ENCODE results near the gene GABBR2.

DNA sequence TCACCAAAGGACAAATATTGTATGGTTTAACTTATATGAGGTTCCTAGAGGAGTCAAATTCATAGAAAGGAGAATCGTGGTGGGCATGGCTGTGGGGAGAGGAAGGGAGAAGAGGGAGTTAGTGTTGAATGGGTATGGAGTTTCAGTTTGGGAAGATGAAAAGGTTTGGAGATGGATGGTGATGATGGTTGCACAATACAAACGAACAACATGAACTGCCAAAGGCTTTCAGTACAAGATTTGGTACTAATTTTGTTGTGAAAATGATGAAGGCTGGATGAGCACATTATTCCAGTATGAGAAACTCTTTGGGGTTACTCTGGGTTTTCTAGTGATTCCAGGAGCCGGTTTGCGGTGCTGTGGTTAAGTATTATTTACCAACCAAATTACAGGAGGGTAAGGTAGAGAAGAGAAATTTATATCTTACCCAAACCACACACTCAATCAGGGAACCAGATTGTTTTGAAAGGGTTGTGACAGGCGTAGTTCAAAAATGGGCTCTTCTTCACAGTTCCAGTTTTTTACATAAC, 341.3 kb downstream of the GABBR2 start:
- no peak for TF ChIP-seq BACH1 (IDR thresholded peaks at IDR 0.05; ENCODE audit: low read length)
- no peak for TF ChIP-seq TAF1 (IDR thresholded peaks at IDR 0.05; ENCODE audit: low read depth, low read length)
- no peak for TF ChIP-seq RFX5 (IDR thresholded peaks at IDR 0.05; ENCODE audit: borderline replicate concordance, low read depth, low read length)
- TF ChIP-seq, protein P1, sequence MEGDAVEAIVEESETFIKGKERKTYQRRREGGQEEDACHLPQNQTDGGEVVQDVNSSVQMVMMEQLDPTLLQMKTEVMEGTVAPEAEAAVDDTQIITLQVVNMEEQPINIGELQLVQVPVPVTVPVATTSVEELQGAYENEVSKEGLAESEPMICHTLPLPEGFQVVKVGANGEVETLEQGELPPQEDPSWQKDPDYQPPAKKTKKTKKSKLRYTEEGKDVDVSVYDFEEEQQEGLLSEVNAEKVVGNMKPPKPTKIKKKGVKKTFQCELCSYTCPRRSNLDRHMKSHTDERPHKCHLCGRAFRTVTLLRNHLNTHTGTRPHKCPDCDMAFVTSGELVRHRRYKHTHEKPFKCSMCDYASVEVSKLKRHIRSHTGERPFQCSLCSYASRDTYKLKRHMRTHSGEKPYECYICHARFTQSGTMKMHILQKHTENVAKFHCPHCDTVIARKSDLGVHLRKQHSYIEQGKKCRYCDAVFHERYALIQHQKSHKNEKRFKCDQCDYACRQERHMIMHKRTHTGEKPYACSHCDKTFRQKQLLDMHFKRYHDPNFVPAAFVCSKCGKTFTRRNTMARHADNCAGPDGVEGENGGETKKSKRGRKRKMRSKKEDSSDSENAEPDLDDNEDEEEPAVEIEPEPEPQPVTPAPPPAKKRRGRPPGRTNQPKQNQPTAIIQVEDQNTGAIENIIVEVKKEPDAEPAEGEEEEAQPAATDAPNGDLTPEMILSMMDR (IDR thresholded peaks at IDR 0.05; ENCODE audit: control extremely low read depth in 1 of 3, insufficient read depth in 1 of 3, low read depth in 1 of 3, low read length in 3 of 3), result no peak
- no peak for TF ChIP-seq POLR2A (IDR thresholded peaks at IDR 0.05; ENCODE audit: control extremely low read depth in 1 of 2, low read depth in 2 of 2, low read length in 2 of 2)
- no peak for TF ChIP-seq USF2 (IDR thresholded peaks at IDR 0.05; ENCODE audit: low read length)
- TF ChIP-seq, protein P2, sequence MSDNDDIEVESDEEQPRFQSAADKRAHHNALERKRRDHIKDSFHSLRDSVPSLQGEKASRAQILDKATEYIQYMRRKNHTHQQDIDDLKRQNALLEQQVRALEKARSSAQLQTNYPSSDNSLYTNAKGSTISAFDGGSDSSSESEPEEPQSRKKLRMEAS (IDR thresholded peaks at IDR 0.05), result no peak
- TF ChIP-seq CREB1 (IDR thresholded peaks at IDR 0.05), result no peak
- TF ChIP-seq CHD2 (IDR thresholded peaks at IDR 0.05; ENCODE audit: low read length), result no peak
- TF ChIP-seq GABPA (IDR thresholded peaks at IDR 0.05; ENCODE audit: borderline replicate concordance, insufficient read depth, low read length), result no peak
- TF ChIP-seq CEBPB (IDR thresholded peaks at IDR 0.05; ENCODE audit: low read depth, low read length), result no peak
- TF ChIP-seq SIX5 (IDR thresholded peaks at IDR 0.05; ENCODE audit: low read depth, low read length), result no peak

All from H1 (cell line).